Fibroblast of lung (primary cell): ENCODE results near the gene GAK.

Experiments
- EZH2 ChIP-seq: IDR thresholded peaks from 2 replicates; pipeline ENCODE4 v1.5.1; 2012; ENCODE audit warnings: low read length, control low read depth, mild to moderate bottlenecking; ENCODE audit errors: missing control alignments
- TF ChIP-seq, protein P1 (sequence below), 2 donors: IDR thresholded peaks in 1 of 2; conservative IDR thresholded peaks in 1 of 2; 1 replicate in 1 of 2; 2 replicates in 1 of 2; pipeline ENCODE4 v1.5.1; 2011 to 2012; ENCODE audit warnings: low read length in 2 of 2, control low read depth in 1 of 2, inconsistent platforms in 1 of 2, low read depth in 1 of 2, mild to moderate bottlenecking in 1 of 2

DNA sequence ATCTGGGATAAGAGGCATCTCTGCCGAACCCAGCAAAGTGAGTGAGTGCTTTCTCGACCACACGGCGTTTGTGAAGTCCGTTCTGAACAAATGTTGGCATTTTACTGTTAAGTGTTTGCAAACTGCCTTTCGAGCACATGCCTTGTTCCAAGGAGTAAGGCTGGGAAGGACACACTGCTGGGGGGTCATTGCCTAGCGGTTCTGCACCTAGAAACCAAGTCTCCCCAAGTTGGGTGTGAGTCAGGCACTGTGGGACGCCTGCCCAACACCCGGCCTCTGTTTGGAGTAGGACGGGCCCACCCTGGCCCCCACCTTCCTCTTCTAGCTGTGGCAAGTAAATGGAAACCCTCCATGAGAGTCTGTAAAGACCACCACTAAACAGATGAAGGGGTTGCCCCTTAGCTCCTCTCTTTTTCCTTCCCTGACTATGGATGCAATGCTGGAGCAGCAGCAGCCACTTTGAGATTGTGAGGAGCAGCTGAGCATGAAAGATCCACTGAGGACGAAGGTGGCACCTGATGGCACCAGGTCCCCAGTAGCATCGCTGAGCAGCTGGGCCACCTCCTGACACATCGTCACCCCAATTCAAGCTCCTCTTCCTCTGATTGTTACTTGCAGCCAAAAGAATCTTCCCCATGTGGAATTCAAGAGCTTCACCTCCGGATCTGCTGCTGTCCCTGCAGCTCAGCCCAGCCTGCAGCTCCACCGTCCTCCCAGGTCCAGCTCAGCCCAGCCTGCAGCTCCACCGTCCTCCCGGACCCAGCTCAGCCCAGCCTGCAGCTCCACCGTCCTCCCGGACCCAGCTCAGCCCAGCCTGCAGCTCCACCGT, 112.5 kb downstream of the GAK start:
- TF ChIP-seq, protein P1, sequence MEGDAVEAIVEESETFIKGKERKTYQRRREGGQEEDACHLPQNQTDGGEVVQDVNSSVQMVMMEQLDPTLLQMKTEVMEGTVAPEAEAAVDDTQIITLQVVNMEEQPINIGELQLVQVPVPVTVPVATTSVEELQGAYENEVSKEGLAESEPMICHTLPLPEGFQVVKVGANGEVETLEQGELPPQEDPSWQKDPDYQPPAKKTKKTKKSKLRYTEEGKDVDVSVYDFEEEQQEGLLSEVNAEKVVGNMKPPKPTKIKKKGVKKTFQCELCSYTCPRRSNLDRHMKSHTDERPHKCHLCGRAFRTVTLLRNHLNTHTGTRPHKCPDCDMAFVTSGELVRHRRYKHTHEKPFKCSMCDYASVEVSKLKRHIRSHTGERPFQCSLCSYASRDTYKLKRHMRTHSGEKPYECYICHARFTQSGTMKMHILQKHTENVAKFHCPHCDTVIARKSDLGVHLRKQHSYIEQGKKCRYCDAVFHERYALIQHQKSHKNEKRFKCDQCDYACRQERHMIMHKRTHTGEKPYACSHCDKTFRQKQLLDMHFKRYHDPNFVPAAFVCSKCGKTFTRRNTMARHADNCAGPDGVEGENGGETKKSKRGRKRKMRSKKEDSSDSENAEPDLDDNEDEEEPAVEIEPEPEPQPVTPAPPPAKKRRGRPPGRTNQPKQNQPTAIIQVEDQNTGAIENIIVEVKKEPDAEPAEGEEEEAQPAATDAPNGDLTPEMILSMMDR (conservative IDR thresholded peaks at IDR 0.05 in 1 of 2, IDR thresholded peaks at IDR 0.05 in 1 of 2; ENCODE audit: low read depth in 1 of 2, low read length in 2 of 2) = no peak
- TF ChIP-seq EZH2 = no peak
